Measurements from ENCODE around the gene INKA1.

Gene INKA1

DNA sequence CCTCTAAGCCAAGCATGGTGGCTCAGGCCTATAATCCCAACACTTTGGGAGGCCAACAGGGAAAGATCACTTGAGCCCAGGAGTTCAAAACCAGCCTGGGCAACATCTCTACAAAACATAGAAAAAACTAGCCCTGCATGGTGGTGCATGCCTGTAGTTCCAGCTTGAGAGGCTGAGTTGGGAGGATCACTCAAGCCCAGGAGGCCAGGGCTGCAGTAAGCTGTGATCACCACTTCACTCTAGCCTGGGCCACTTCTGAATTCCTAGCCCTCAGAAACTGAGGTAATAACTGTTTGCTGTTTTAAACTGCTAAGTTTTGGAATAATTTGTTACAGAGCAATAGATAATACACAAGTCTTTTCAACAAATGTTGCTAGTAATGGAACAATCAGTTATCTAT is 33.1 kb upstream of the INKA1 start:
- no peak overlapping the region for H3K18ac ChIP-seq (ENCODE audit: low read depth in 1 of 2, low read length in 2 of 2)
- H3K9me3 ChIP-seq (ENCODE audit: control insufficient read depth, low read length), result no peaks in the 10 kb centered on the region
- peaks cover 5% of the 10 kb centered on the region for H3K79me1 ChIP-seq (replicated peaks; ENCODE audit: low read length, poor library complexity, severe bottlenecking)

DNA sequence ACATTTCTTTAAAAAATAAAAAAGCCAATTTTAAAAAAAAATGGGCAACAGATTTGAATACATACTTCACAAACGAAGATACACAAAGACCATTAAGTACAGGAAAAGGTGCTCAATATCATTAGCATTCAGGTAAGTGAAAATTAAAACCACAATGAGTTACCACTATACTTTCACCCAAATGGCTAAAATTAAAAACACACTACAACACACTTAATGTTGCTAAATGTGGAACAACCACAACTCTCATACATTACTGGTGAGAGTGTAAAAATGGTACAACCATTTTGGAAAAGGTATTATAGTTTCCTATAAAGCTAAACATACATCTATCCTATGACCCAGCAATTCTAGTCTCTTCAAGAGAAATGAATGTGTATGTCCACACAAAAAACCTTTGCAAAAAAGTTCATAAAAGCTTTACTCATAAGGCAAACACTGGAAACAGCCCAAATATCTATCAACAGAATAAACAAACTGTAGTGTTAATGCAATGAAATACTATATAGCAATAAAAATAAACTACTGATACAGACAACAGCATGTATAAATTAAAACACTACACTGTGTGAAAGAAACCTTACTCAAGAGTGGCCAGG is 31.6 kb upstream of the INKA1 start:
- Histone ChIP-seq H3K4me2 (ENCODE audit: low read length, poor library complexity, severe bottlenecking) (no peak overlapping the region), H3K4me1 (ENCODE audit: control insufficient read depth, insufficient read depth, low read depth, low read length) (peaks cover 7% of the 10 kb centered on the region), H3K4ac (ENCODE audit: low read depth in 1 of 2, low read length in 2 of 2) (no peak overlapping the region), H2BK12ac (ENCODE audit: low read length in 2 of 2) (no peak overlapping the region), H3K23ac (ENCODE audit: low read length in 2 of 2) (no peak overlapping the region), H3K36me3 (ENCODE audit: control insufficient read depth in 1 of 2, insufficient read depth in 2 of 2, low read depth in 1 of 2, low read length in 2 of 2) (peaks cover 10 to 17% of the 10 kb centered on the region in 2 experiments), H2BK5ac (ENCODE audit: low read depth, low read length, poor library complexity, severe bottlenecking) (no peak overlapping the region), H2BK120ac (ENCODE audit: low read depth, low read length) (no peak overlapping the region), H2BK15ac (ENCODE audit: low read depth, poor library complexity, severe bottlenecking) (no peak overlapping the region), H3K9me3 (ENCODE audit: control insufficient read depth, low read length) (no peaks in the 10 kb centered on the region), H2AFZ (ENCODE audit: low read depth, low read length) (no peak overlapping the region), H3K18ac (ENCODE audit: low read depth in 1 of 2, low read length in 2 of 2) (no peak overlapping the region), H3K27me3 (ENCODE audit: control insufficient read depth in 1 of 2, insufficient read depth in 1 of 2, low read length in 2 of 2) (no peaks in the 10 kb centered on the region), H3K9ac (ENCODE audit: low read length) (no peak overlapping the region), H3K27ac (ENCODE audit: low read length, poor library complexity, severe bottlenecking) (no peak overlapping the region), H3K79me1 (replicated peaks; ENCODE audit: low read length, poor library complexity, severe bottlenecking) (peaks cover 6% of the 10 kb centered on the region), H3K4me3 (ENCODE audit: insufficient read depth in 1 of 2, low read depth in 1 of 2, low read length in 2 of 2) (no peak overlapping the region), H2AK5ac (ENCODE audit: low read length, severe bottlenecking) (no peak overlapping the region), H4K91ac (ENCODE audit: low read length) (no peak overlapping the region), H4K8ac (ENCODE audit: low read length) (no peak overlapping the region), H3K14ac (ENCODE audit: low read length in 2 of 2) (no peak overlapping the region)
- no peak for DNase-seq
- 60% methylated on average over 1 of the region's 1 CpG for WGBS

More for the DNA sequence above, 33.1 kb upstream of the INKA1 start:
- Histone ChIP-seq H3K23ac (ENCODE audit: low read length in 2 of 2) (no peak overlapping the region), H4K8ac (ENCODE audit: low read length) (no peak overlapping the region), H2BK15ac (ENCODE audit: low read depth, poor library complexity, severe bottlenecking) (no peak overlapping the region), H2BK120ac (ENCODE audit: low read depth, low read length) (no peak overlapping the region), H3K14ac (ENCODE audit: low read length in 2 of 2) (no peak overlapping the region), H2AK5ac (ENCODE audit: low read length, severe bottlenecking) (no peak overlapping the region), H3K9ac (ENCODE audit: low read length) (no peak overlapping the region), H4K91ac (ENCODE audit: low read length) (no peak overlapping the region), H3K4me3 (ENCODE audit: insufficient read depth in 1 of 2, low read depth in 1 of 2, low read length in 2 of 2) (no peak overlapping the region), H2BK12ac (ENCODE audit: low read length in 2 of 2) (no peak overlapping the region), H3K27me3 (ENCODE audit: control insufficient read depth in 1 of 2, insufficient read depth in 1 of 2, low read length in 2 of 2) (no peaks in the 10 kb centered on the region), H3K36me3 (ENCODE audit: control insufficient read depth in 1 of 2, insufficient read depth in 2 of 2, low read depth in 1 of 2, low read length in 2 of 2) (peaks cover 3 to 10% of the 10 kb centered on the region in 2 experiments), H3K4me2 (ENCODE audit: low read length, poor library complexity, severe bottlenecking) (no peak overlapping the region), H3K27ac (ENCODE audit: low read length, poor library complexity, severe bottlenecking) (no peak overlapping the region), H2AFZ (ENCODE audit: low read depth, low read length) (no peak overlapping the region), H3K4me1 (ENCODE audit: control insufficient read depth, insufficient read depth, low read depth, low read length) (peaks cover 5% of the 10 kb centered on the region), H3K4ac (ENCODE audit: low read depth in 1 of 2, low read length in 2 of 2) (no peak overlapping the region), H2BK5ac (ENCODE audit: low read depth, low read length, poor library complexity, severe bottlenecking) (no peak overlapping the region)
- no peak for DNase-seq

DNA sequence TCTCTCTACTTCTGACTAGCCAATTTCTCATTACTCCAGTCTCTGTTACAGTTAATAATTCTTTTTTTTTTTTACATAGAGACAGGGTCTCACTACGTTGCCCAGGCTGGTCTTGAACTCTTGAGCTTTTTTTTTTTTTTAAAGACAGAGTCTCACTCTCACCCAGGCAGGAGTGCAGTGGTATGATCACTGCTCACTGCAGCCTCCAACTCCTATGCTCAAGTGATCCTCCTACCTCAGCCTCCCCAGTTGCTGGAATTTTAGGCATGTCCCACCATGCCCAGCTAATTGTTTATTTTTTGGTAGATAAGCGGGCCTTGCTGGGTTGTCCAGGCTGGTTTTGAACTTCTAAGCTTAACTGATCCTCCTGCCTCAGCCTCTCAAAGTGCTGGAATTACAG is 30.4 kb upstream of the INKA1 start:
- Histone ChIP-seq H3K18ac (ENCODE audit: low read depth in 1 of 2, low read length in 2 of 2) (no peak overlapping the region), H3K36me3 (ENCODE audit: control insufficient read depth in 1 of 2, insufficient read depth in 2 of 2, low read depth in 1 of 2, low read length in 2 of 2) (peaks cover 16 to 21% of the 10 kb centered on the region in 2 experiments), H3K4me1 (ENCODE audit: control insufficient read depth, insufficient read depth, low read depth, low read length) (peaks cover 7% of the 10 kb centered on the region), H4K91ac (ENCODE audit: low read length) (no peak overlapping the region), H2BK120ac (ENCODE audit: low read depth, low read length) (no peak overlapping the region), H4K8ac (ENCODE audit: low read length) (no peak overlapping the region), H2AFZ (ENCODE audit: low read depth, low read length) (no peak overlapping the region), H2BK12ac (ENCODE audit: low read length in 2 of 2) (no peak overlapping the region), H3K14ac (ENCODE audit: low read length in 2 of 2) (no peak overlapping the region), H3K79me1 (replicated peaks; ENCODE audit: low read length, poor library complexity, severe bottlenecking) (peaks cover 6% of the 10 kb centered on the region), H3K9me3 (ENCODE audit: control insufficient read depth, low read length) (no peaks in the 10 kb centered on the region), H3K4ac (ENCODE audit: low read depth in 1 of 2, low read length in 2 of 2) (no peak overlapping the region), H3K23ac (ENCODE audit: low read length in 2 of 2) (no peak overlapping the region), H2BK5ac (ENCODE audit: low read depth, low read length, poor library complexity, severe bottlenecking) (no peak overlapping the region), H3K27ac (ENCODE audit: low read length, poor library complexity, severe bottlenecking) (no peak overlapping the region), H2AK5ac (ENCODE audit: low read length, severe bottlenecking) (no peak overlapping the region), H3K4me2 (ENCODE audit: low read length, poor library complexity, severe bottlenecking) (no peak overlapping the region), H2BK15ac (ENCODE audit: low read depth, poor library complexity, severe bottlenecking) (no peak overlapping the region), H3K27me3 (ENCODE audit: control insufficient read depth in 1 of 2, insufficient read depth in 1 of 2, low read length in 2 of 2) (no peaks in the 10 kb centered on the region), H3K4me3 (ENCODE audit: insufficient read depth in 1 of 2, low read depth in 1 of 2, low read length in 2 of 2) (no peak overlapping the region), H3K9ac (ENCODE audit: low read length) (no peak overlapping the region)
- 90% methylated on average over 2 of the region's 2 CpGs for WGBS
- DNase-seq, result no peak

GRCh38 chr3:49775538-49775937 is 27.5 kb upstream of the INKA1 start:
- Histone ChIP-seq H3K9me3 (ENCODE audit: control insufficient read depth, low read length) (no peaks in the 10 kb centered on the region), H3K27me3 (ENCODE audit: control insufficient read depth in 1 of 2, insufficient read depth in 1 of 2, low read length in 2 of 2) (no peaks in the 10 kb centered on the region), H3K4me3 (ENCODE audit: insufficient read depth in 1 of 2, low read depth in 1 of 2, low read length in 2 of 2) (no peak overlapping the region), H3K27ac (ENCODE audit: low read length, poor library complexity, severe bottlenecking) (no peak overlapping the region), H3K18ac (ENCODE audit: low read depth in 1 of 2, low read length in 2 of 2) (no peak overlapping the region), H3K4me2 (ENCODE audit: low read length, poor library complexity, severe bottlenecking) (no peak overlapping the region), H3K4me1 (ENCODE audit: control insufficient read depth, insufficient read depth, low read depth, low read length) (peaks cover 10% of the 10 kb centered on the region), H3K23ac (ENCODE audit: low read length in 2 of 2) (no peak overlapping the region), H3K79me1 (replicated peaks; ENCODE audit: low read length, poor library complexity, severe bottlenecking) (peaks cover 6% of the 10 kb centered on the region), H2BK15ac (ENCODE audit: low read depth, poor library complexity, severe bottlenecking) (no peak overlapping the region), H2AFZ (ENCODE audit: low read depth, low read length) (no peak overlapping the region), H4K8ac (ENCODE audit: low read length) (no peak overlapping the region), H3K36me3 (ENCODE audit: control insufficient read depth in 1 of 2, insufficient read depth in 2 of 2, low read depth in 1 of 2, low read length in 2 of 2) (peaks cover 20 to 27% of the 10 kb centered on the region in 2 experiments), H2BK12ac (ENCODE audit: low read length in 2 of 2) (no peak overlapping the region), H2AK5ac (ENCODE audit: low read length, severe bottlenecking) (no peak overlapping the region), H3K9ac (ENCODE audit: low read length) (no peak overlapping the region), H3K4ac (ENCODE audit: low read depth in 1 of 2, low read length in 2 of 2) (no peak overlapping the region), H4K91ac (ENCODE audit: low read length) (no peak overlapping the region), H3K14ac (ENCODE audit: low read length in 2 of 2) (no peak overlapping the region), H2BK5ac (ENCODE audit: low read depth, low read length, poor library complexity, severe bottlenecking) (no peak overlapping the region), H2BK120ac (ENCODE audit: low read depth, low read length) (no peak overlapping the region)
- 90% methylated on average over 2 of the region's 3 CpGs for WGBS
- no peak for DNase-seq

Measured in mesenchymal stem cell (in vitro differentiated cells and primary cell).